WTC11 (cell line): ENCODE measurements around the gene FOXC2.

Experiments
- ELF4 ChIP-seq: sonication (generic); formaldehyde crosslinking; IDR thresholded peaks from 2 replicates; pipeline ENCODE4 v1.8.1; 2022; ENCODE audit warnings: low read depth, mild to moderate bottlenecking, moderate library complexity, missing genetic modification reagents
- ETV6 ChIP-seq: sonication (generic); formaldehyde crosslinking; IDR thresholded peaks from 2 replicates; pipeline ENCODE4 v1.8.1; 2022; ENCODE audit warnings: mild to moderate bottlenecking, missing genetic modification reagents
- FOXK1 ChIP-seq: sonication (generic); formaldehyde crosslinking; IDR thresholded peaks from 2 replicates; pipeline ENCODE4 v1.8.0; 2022; ENCODE audit warnings: mild to moderate bottlenecking, moderate library complexity, missing genetic modification reagents
- NFE2L1 ChIP-seq: sonication (generic); formaldehyde crosslinking; IDR thresholded peaks from 2 replicates; pipeline ENCODE4 v1.8.1; 2023; ENCODE audit warnings: missing genetic modification reagents
- NR2C2 ChIP-seq: sonication (generic); formaldehyde crosslinking; IDR thresholded peaks from 2 replicates; pipeline ENCODE4 v1.8.0; 2022; ENCODE audit warnings: mild to moderate bottlenecking, missing genetic modification reagents
- RELA ChIP-seq: sonication (generic); formaldehyde crosslinking; IDR thresholded peaks from 2 replicates; pipeline ENCODE4 v1.8.1; 2022; ENCODE audit warnings: missing genetic modification reagents, mild to moderate bottlenecking, borderline replicate concordance
- ZBTB21 ChIP-seq: sonication (generic); formaldehyde crosslinking; IDR thresholded peaks from 2 replicates; pipeline ENCODE4 v1.8.1; 2023; ENCODE audit warnings: mild to moderate bottlenecking, missing genetic modification reagents, borderline replicate concordance
- TF ChIP-seq, protein P1 (sequence below): sonication (generic); formaldehyde crosslinking; IDR thresholded peaks from 2 replicates; pipeline ENCODE4 v1.8.0; 2022; ENCODE audit warnings: mild to moderate bottlenecking, missing genetic modification reagents
- TF ChIP-seq, protein P2 (sequence below): sonication (generic); formaldehyde crosslinking; conservative IDR thresholded peaks from 2 replicates; pipeline ENCODE4 v1.8.1; 2022; ENCODE audit warnings: mild to moderate bottlenecking, missing genetic modification reagents
- TF ChIP-seq, protein P3 (sequence below): sonication (generic); formaldehyde crosslinking; IDR thresholded peaks from 2 replicates; pipeline ENCODE4 v1.8.0; 2023; ENCODE audit warnings: missing genetic modification reagents
- TF ChIP-seq, protein P4 (sequence below): fragments of 200-600 bp; IDR thresholded peaks from 2 replicates; pipeline ENCODE4 v1.8.0; 2022; ENCODE audit warnings: antibody characterized with exemption
- TF ChIP-seq, protein P5 (sequence below): sonication (generic); formaldehyde crosslinking; IDR thresholded peaks from 2 replicates; pipeline ENCODE4 v1.8.1; 2023; ENCODE audit warnings: mild to moderate bottlenecking, missing genetic modification reagents, borderline replicate concordance
- TF ChIP-seq, protein P6 (sequence below): sonication (generic); formaldehyde crosslinking; IDR thresholded peaks from 2 replicates; pipeline ENCODE4 v1.8.0; 2022; ENCODE audit warnings: mild to moderate bottlenecking, missing genetic modification reagents

DNA sequence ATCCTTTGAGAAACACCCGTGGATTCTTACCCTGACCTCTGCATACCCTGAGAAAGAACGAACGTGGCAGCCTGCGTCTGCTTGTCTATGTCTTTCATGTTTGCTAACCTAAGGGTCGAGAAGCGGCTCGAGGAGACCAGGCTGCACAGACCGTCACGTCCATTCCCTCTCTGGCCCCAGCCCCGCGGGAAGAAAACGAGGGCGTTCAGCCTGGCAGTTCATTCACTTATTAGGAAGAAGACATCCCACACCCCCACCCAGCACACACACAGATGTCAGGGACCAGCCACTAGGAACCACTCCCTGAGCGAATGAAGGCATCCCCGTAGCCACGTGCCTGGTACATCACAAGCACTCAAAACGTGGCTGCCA, 10.9 kb upstream of the FOXC2 start:
- TF ChIP-seq ZBTB21 (no peak), ELF4 (no peak), ETV6 (CRISPR knock-in tag) (no peak), NFE2L1 (CRISPR knock-in tag) (no peak), RELA (CRISPR knock-in tag) (no peak), NR2C2 (no peak), FOXK1 (CRISPR knock-in tag) (no peak)
- TF ChIP-seq, protein P1, sequence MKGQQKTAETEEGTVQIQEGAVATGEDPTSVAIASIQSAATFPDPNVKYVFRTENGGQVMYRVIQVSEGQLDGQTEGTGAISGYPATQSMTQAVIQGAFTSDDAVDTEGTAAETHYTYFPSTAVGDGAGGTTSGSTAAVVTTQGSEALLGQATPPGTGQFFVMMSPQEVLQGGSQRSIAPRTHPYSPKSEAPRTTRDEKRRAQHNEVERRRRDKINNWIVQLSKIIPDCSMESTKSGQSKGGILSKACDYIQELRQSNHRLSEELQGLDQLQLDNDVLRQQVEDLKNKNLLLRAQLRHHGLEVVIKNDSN: no peak
- TF ChIP-seq, protein P2, sequence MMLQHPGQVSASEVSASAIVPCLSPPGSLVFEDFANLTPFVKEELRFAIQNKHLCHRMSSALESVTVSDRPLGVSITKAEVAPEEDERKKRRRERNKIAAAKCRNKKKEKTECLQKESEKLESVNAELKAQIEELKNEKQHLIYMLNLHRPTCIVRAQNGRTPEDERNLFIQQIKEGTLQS (CRISPR knock-in tag): no peak
- TF ChIP-seq, protein P3, sequence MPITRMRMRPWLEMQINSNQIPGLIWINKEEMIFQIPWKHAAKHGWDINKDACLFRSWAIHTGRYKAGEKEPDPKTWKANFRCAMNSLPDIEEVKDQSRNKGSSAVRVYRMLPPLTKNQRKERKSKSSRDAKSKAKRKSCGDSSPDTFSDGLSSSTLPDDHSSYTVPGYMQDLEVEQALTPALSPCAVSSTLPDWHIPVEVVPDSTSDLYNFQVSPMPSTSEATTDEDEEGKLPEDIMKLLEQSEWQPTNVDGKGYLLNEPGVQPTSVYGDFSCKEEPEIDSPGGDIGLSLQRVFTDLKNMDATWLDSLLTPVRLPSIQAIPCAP: no peak
- TF ChIP-seq, protein P4, sequence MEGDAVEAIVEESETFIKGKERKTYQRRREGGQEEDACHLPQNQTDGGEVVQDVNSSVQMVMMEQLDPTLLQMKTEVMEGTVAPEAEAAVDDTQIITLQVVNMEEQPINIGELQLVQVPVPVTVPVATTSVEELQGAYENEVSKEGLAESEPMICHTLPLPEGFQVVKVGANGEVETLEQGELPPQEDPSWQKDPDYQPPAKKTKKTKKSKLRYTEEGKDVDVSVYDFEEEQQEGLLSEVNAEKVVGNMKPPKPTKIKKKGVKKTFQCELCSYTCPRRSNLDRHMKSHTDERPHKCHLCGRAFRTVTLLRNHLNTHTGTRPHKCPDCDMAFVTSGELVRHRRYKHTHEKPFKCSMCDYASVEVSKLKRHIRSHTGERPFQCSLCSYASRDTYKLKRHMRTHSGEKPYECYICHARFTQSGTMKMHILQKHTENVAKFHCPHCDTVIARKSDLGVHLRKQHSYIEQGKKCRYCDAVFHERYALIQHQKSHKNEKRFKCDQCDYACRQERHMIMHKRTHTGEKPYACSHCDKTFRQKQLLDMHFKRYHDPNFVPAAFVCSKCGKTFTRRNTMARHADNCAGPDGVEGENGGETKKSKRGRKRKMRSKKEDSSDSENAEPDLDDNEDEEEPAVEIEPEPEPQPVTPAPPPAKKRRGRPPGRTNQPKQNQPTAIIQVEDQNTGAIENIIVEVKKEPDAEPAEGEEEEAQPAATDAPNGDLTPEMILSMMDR: no peak
- TF ChIP-seq, protein P5, sequence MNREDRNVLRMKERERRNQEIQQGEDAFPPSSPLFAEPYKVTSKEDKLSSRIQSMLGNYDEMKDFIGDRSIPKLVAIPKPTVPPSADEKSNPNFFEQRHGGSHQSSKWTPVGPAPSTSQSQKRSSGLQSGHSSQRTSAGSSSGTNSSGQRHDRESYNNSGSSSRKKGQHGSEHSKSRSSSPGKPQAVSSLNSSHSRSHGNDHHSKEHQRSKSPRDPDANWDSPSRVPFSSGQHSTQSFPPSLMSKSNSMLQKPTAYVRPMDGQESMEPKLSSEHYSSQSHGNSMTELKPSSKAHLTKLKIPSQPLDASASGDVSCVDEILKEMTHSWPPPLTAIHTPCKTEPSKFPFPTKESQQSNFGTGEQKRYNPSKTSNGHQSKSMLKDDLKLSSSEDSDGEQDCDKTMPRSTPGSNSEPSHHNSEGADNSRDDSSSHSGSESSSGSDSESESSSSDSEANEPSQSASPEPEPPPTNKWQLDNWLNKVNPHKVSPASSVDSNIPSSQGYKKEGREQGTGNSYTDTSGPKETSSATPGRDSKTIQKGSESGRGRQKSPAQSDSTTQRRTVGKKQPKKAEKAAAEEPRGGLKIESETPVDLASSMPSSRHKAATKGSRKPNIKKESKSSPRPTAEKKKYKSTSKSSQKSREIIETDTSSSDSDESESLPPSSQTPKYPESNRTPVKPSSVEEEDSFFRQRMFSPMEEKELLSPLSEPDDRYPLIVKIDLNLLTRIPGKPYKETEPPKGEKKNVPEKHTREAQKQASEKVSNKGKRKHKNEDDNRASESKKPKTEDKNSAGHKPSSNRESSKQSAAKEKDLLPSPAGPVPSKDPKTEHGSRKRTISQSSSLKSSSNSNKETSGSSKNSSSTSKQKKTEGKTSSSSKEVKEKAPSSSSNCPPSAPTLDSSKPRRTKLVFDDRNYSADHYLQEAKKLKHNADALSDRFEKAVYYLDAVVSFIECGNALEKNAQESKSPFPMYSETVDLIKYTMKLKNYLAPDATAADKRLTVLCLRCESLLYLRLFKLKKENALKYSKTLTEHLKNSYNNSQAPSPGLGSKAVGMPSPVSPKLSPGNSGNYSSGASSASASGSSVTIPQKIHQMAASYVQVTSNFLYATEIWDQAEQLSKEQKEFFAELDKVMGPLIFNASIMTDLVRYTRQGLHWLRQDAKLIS (CRISPR knock-in tag): no peak
- TF ChIP-seq, protein P6, sequence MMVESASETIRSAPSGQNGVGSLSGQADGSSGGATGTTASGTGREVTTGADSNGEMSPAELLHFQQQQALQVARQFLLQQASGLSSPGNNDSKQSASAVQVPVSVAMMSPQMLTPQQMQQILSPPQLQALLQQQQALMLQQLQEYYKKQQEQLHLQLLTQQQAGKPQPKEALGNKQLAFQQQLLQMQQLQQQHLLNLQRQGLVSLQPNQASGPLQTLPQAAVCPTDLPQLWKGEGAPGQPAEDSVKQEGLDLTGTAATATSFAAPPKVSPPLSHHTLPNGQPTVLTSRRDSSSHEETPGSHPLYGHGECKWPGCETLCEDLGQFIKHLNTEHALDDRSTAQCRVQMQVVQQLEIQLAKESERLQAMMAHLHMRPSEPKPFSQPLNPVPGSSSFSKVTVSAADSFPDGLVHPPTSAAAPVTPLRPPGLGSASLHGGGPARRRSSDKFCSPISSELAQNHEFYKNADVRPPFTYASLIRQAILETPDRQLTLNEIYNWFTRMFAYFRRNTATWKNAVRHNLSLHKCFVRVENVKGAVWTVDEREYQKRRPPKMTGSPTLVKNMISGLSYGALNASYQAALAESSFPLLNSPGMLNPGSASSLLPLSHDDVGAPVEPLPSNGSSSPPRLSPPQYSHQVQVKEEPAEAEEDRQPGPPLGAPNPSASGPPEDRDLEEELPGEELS (CRISPR knock-in tag): no peak
